GM12878 (cell line): ENCODE data around the gene FOSB. TPM values are rescaled to one million over a fixed set of nuclear protein-coding genes. Genes with fewer than 3 reads are reported as not detected.
A peak's percentile ranks its signal among the peaks of the same experiment; 100 is the strongest.

Source experiments
- ATAC-seq: fragments of 200-7000 bp; cut with Tn5 transposase; 3 replicates; pipeline ENCODE4 v1.9.1; 2020; ENCODE audit warnings: mild to moderate bottlenecking, moderate library complexity
- BruUV-seq: library from RNA; stranded (reverse); fragments of 400-500 nt; replicated peaks from 2 replicates; lab custom pipeline; 2021; lab: Mats Ljungman, UMichigan
- CTCF ChIA-PET: fragments of 300-600 bp; sonication (Branson Sonifier 250); formaldehyde crosslinking; extraction: SDS; loops from one replicate; lab custom pipeline; 2021; ENCODE audit warnings: inconsistent platforms; lab: Yijun Ruan, JAX
- POLR2A ChIA-PET: fragments of 350-600 bp; formaldehyde crosslinking; extraction: SDS; loops from one replicate; lab custom pipeline; 2021; ENCODE audit warnings: inconsistent platforms; lab: Charles Lee
- RAD21 ChIA-PET: fragments of 300-600 bp; sonication (Branson Sonifier 250); formaldehyde crosslinking; loops from one replicate; lab custom pipeline; 2023; ENCODE audit warnings: antibody characterized with exemption; ENCODE audit not compliant: unreplicated experiment; lab: Charles Lee
- SMC1A ChIA-PET: fragments of 300-600 bp; sonication (Branson Sonifier 250); formaldehyde crosslinking; loops from one replicate; lab custom pipeline; 2023; ENCODE audit not compliant: unreplicated experiment, uncharacterized antibody; lab: Charles Lee
- DNase-seq: peaks from one replicate; pipeline ENCODE4 v3.0.0-alpha.2; 2011; ENCODE audit warnings: low read depth, low spot score
- FAIRE-seq: peaks from 3 replicates; lab custom pipeline; 2011; peaks lifted over from hg19 to GRCh38; lab: Jason Lieb, UNC
- H2AFZ ChIP-seq: 2 replicates; pipeline ENCODE4 v1.6.0; 2011; ENCODE audit warnings: low read depth, low read length, control low read depth; ENCODE audit not compliant: control insufficient read depth
- H3K27ac ChIP-seq: 2 replicates; pipeline ENCODE4 v1.5.1; 2011; ENCODE audit warnings: control low read depth; ENCODE audit not compliant: control insufficient read depth, insufficient read depth
- H3K27me3 ChIP-seq, 2 experiments: replicated peaks in 1 of 2; 2 replicates each; pipeline versions ENCODE4 v1.6.0 to v1.6.1; 2011; ENCODE audit warnings: low read length in 1 of 2; ENCODE audit not compliant: control insufficient read depth in 2 of 2, insufficient read depth in 2 of 2
- H3K36me3 ChIP-seq, 2 experiments: 2 replicates each; pipeline ENCODE4 v1.5.1; 2011; ENCODE audit warnings: low read length in 1 of 2; ENCODE audit not compliant: control insufficient read depth in 2 of 2, insufficient read depth in 2 of 2
- H3K4me1 ChIP-seq: 2 replicates; pipeline ENCODE4 v1.6.1; 2011; ENCODE audit warnings: mild to moderate bottlenecking, low read length, moderate library complexity, mixed read lengths; ENCODE audit not compliant: control insufficient read depth, insufficient read depth
- H3K4me2 ChIP-seq: 2 replicates; pipeline ENCODE4 v1.6.0; 2011; ENCODE audit warnings: control low read depth; ENCODE audit not compliant: control insufficient read depth, insufficient read depth
- H3K4me3 ChIP-seq: fragments of 200-600 bp; sonication (generic); 2 replicates; pipeline ENCODE4 v1.5.1; 2016
- H3K79me2 ChIP-seq: 2 replicates; pipeline ENCODE4 v1.6.0; 2011; ENCODE audit warnings: low read length; ENCODE audit not compliant: control insufficient read depth, insufficient read depth
- H3K9ac ChIP-seq: 2 replicates; pipeline ENCODE4 v1.8.0; 2011; ENCODE audit warnings: low read length, control low read depth, mixed read lengths; ENCODE audit not compliant: control insufficient read depth, insufficient read depth
- H3K9me3 ChIP-seq: replicated peaks from 3 replicates; pipeline ENCODE4 v1.5.1; 2011; ENCODE audit warnings: mild to moderate bottlenecking, low read length; ENCODE audit not compliant: control insufficient read depth, insufficient read depth
- H4K20me1 ChIP-seq: 2 replicates; pipeline ENCODE4 v1.6.0; 2011; ENCODE audit not compliant: control insufficient read depth, insufficient read depth
- ELK1 ChIP-seq: IDR thresholded peaks from 2 replicates; pipeline ENCODE4 v1.6.1; 2012; ENCODE audit warnings: low read depth, low read length, improper control_type of control experiment
- GATAD2B ChIP-seq: fragments of 450-650 bp; conservative IDR thresholded peaks from 2 replicates; pipeline ENCODE4 v1.6.1; 2017; ENCODE audit warnings: low read depth, mild to moderate bottlenecking, moderate library complexity
- HDGF ChIP-seq: fragments of 450-650 bp; IDR thresholded peaks from 2 replicates; pipeline ENCODE4 v1.6.1; 2016; ENCODE audit warnings: antibody characterized with exemption
- IKZF2 ChIP-seq, 2 experiments: fragments of 450-650 bp; IDR thresholded peaks; 2 replicates each; pipeline ENCODE4 v1.6.1; 2017; ENCODE audit warnings: mild to moderate bottlenecking in 2 of 2, moderate library complexity in 2 of 2
- NR2F1 ChIP-seq: fragments of 450-650 bp; conservative IDR thresholded peaks from 2 replicates; pipeline ENCODE4 v1.6.1; 2017; ENCODE audit warnings: mild to moderate bottlenecking
- PAX5 ChIP-seq: IDR thresholded peaks from 2 replicates; pipeline ENCODE4 v1.6.1; 2011; ENCODE audit warnings: low read depth, low read length, borderline replicate concordance
- RAD21 ChIP-seq: IDR thresholded peaks from 2 replicates; pipeline ENCODE4 v1.6.1; 2011; ENCODE audit warnings: mild to moderate bottlenecking, low read depth, low read length, moderate library complexity; ENCODE audit not compliant: insufficient read depth
- RUNX3 ChIP-seq: IDR thresholded peaks from 2 replicates; pipeline ENCODE4 v1.6.1; 2012; ENCODE audit warnings: low read length, inconsistent platforms
- SIN3A ChIP-seq: IDR thresholded peaks from 2 replicates; pipeline ENCODE4 v1.6.1; 2012; ENCODE audit warnings: low read depth, low read length, improper control_type of control experiment
- SPI1 ChIP-seq: IDR thresholded peaks from 2 replicates; pipeline ENCODE4 v1.6.1; 2011; ENCODE audit warnings: low read depth, mild to moderate bottlenecking, low read length, moderate library complexity, borderline replicate concordance; ENCODE audit not compliant: insufficient read depth
- SREBF1 ChIP-seq: IDR thresholded peaks from 2 replicates; pipeline ENCODE4 v1.6.1; 2012; ENCODE audit warnings: mild to moderate bottlenecking, low read length
- WRNIP1 ChIP-seq: IDR thresholded peaks from 2 replicates; pipeline ENCODE4 v1.6.1; 2011; ENCODE audit warnings: low read depth, low read length, improper control_type of control experiment, borderline replicate concordance
- YY1 ChIP-seq: IDR thresholded peaks from 2 replicates; pipeline ENCODE4 v1.6.1; 2011; ENCODE audit warnings: low read depth, mild to moderate bottlenecking, low read length
- ZNF207 ChIP-seq: fragments of 450-650 bp; IDR thresholded peaks from 2 replicates; pipeline ENCODE4 v1.6.1; 2014; ENCODE audit warnings: antibody characterized with exemption, mild to moderate bottlenecking, borderline replicate concordance
- WGBS: methylation state at CpG from one replicate; pipeline ENCODE4 v1.1.6; 2016; ENCODE audit warnings: low lambda C conversion rate; ENCODE audit not compliant: insufficient replicate concordance, insufficient coverage; ENCODE audit errors: missing lambda C conversion rate; 5-methylcytosine and 5-hydroxymethylcytosine counted together
- in situ Hi-C: fragments of 300-500 bp; cut with MboI; formaldehyde crosslinking; loops from 9 replicates; pipeline ENCODE4 v1.14.3; 2018; ENCODE audit warnings: mixed read lengths
- intact Hi-C: fragments of 100-400 bp; cut with micrococcal nuclease; formaldehyde crosslinking; loops from one replicate; pipeline ENCODE4 v1.14.2; 2022; ENCODE audit not compliant: unreplicated experiment
- polyA plus RNA-seq, 11 experiments: library from polyadenylated mRNA; depleted of rRNA in 4 of 11; unstranded in 6 of 11; stranded (reverse) in 5 of 11; fragments of >200 nt; fragmentation: Nextera tagmentation in 4 of 11; fragmentation: Illumina TruSeq in 1 of 11; extraction: Ambion mirVana in 4 of 11; extraction: Trizol in 1 of 11; gene quantifications; 1 replicate in 1 of 11; 2 replicates in 10 of 11; pipeline versions ENCODE4 v1.2.1 to v1.2.3, GENCODE V29; 2011 to 2016; ENCODE audit warnings: inconsistent platforms in 2 of 11, missing spikeins in 2 of 11, low read depth in 1 of 11
- total RNA-seq, 4 experiments: library from RNA; depleted of rRNA in 3 of 4; stranded (reverse); fragments of >200 nt in 3 of 4; fragmentation: Illumina TruSeq in 1 of 4; extraction: Trizol in 1 of 4; gene quantifications; 2 replicates each; pipeline versions ENCODE4 v1.2.1 to v1.2.3, GENCODE V29; 2013 to 2021
- TF ChIP-seq, protein P1 (sequence below): fragments of 450-650 bp; IDR thresholded peaks from 2 replicates; pipeline ENCODE4 v1.6.1; 2017; ENCODE audit warnings: mild to moderate bottlenecking, moderate library complexity
- TF ChIP-seq, protein P2 (sequence below): IDR thresholded peaks from 2 replicates; pipeline ENCODE4 v1.6.1; 2011; ENCODE audit warnings: mild to moderate bottlenecking, low read depth, low read length, moderate library complexity; ENCODE audit not compliant: insufficient replicate concordance

FOSB gene
- total and polyA plus RNA-seq, 10 of the 15 experiments (the other 5 are each of a cell fraction or from before 2014, with no cell fraction given): 0.06 to 0.56 (median 0.26) TPM

DNA sequence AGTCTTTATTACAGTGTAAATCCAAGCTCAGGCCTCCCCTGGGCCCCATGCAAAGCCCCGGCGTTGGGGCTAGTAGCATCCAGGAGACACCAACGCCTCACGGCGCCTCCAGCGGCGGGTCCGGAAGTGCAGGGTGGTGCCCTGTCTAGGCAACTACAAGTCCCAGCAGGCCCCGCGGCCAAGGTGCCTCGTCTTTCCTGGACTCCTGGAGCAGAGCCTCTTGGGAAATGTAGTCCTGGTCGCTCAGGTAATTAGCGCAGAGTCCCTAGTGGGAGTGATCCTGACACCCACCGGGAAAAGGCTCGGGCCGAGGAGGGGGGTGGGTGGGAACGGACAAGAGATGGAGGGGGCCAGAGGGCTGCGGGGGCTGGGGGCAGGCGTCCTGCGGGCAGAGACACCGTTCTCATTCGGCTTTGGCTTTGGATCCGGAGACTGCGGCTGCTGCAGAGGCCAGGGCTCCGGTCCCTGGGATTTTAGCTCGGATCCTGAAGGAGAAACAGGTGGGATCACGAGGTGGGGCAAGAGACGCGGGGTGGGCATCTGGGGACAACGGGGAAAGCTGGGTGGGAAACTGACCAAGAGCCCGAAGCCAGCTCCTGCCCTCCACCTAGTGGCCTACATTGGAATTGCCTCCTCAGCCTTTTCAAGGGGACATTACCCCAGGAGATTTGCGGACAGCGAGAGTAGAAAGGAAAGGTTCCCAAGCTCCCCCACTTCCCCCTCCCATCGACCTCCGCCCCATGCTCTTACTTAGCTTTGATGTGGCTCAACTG is 17.7 kb downstream of the FOSB start:
- no peaks in the 10 kb centered on the region for H3K27me3 ChIP-seq
- 0 out of 2 replicates have a peak, but pooled peaks cover 3% of the 10 kb centered on the region for H3K4me1 ChIP-seq
- intact Hi-C loops: loop anchor here (10.0 kb wide), 1 partner anchor 391 kb away; the partner anchor contains the start of gene PPP1R37
- no peaks in the 10 kb centered on the region for H3K36me3 ChIP-seq
- in situ Hi-C loops: no loop called here
- H3K79me2 ChIP-seq: no peaks in the 10 kb centered on the region
- ATAC-seq: peak; percentile 99
- peak overlapping the region; percentile 96 for H2AFZ ChIP-seq
- DNase-seq: peak; percentile 71
- peak overlapping the region; percentile 57 for H3K4me2 ChIP-seq
- ChIA-PET POLR2A (interaction anchor here (0.6 to 2.6 kb wide), 9 partner anchors 11 to 223 kb away, joined by 3 to 17 read pairs (median 6); partner anchors contain the start of gene RTN2), CTCF (interaction anchor here (0.6 to 4.1 kb wide), 49 partner anchors 12 to 509 kb away, joined by 3 to 65 read pairs (median 5); partner anchors contain the start of genes EML2, ERCC1, FOSB and PPM1N), RAD21 (interaction anchor here (0.7 to 2.4 kb wide), 17 partner anchors 10 to 207 kb away, joined by 3 to 38 read pairs (median 4); partner anchors contain the start of genes EML2 and QPCTL), SMC1A (interaction anchor here (0.6 to 2.7 kb wide), 18 partner anchors 9 to 1699 kb away, joined by 3 to 16 read pairs (median 4); no protein-coding TSS in a partner anchor)
- peak overlapping the region; percentile 74 for H3K4me3 ChIP-seq
- H4K20me1 ChIP-seq: no peaks in the 10 kb centered on the region
- 0 out of 2 replicates have a peak overlapping the region, but pooled peaks have one; percentile 40 for H3K27ac ChIP-seq
- H3K9ac ChIP-seq: peak overlapping the region; percentile 40; the same call in 1 of the 2 replicates
- peak; percentile 94 for FAIRE-seq
- 2% methylated on average over 28 of the region's 35 CpGs for WGBS
- no peaks in the 10 kb centered on the region for H3K9me3 ChIP-seq
- no TSS peak for BruUV-seq
- TF ChIP-seq YY1 (0 out of 2 replicates have a peak, but pooled peaks have one; percentile 48), IKZF2 (IDR thresholded peaks at IDR 0.05) (no peak), RAD21 (peak; percentile 60), PAX5 (no peak), SPI1 (peak; percentile 28; the same call in 1 of the 2 replicates), ELK1 (peak; percentile 91), HDGF (no peak), RUNX3 (no peak; the same call in none of the 2 replicates), NR2F1 (no peak), SIN3A (no peak), GATAD2B (0 out of 2 replicates have a peak, but pooled peaks have one; percentile 12), WRNIP1 (no peak), SREBF1 (peak; percentile 86), ZNF207 (0 out of 2 replicates have a peak, but pooled peaks have one; percentile 35)
- TF ChIP-seq, protein P1, sequence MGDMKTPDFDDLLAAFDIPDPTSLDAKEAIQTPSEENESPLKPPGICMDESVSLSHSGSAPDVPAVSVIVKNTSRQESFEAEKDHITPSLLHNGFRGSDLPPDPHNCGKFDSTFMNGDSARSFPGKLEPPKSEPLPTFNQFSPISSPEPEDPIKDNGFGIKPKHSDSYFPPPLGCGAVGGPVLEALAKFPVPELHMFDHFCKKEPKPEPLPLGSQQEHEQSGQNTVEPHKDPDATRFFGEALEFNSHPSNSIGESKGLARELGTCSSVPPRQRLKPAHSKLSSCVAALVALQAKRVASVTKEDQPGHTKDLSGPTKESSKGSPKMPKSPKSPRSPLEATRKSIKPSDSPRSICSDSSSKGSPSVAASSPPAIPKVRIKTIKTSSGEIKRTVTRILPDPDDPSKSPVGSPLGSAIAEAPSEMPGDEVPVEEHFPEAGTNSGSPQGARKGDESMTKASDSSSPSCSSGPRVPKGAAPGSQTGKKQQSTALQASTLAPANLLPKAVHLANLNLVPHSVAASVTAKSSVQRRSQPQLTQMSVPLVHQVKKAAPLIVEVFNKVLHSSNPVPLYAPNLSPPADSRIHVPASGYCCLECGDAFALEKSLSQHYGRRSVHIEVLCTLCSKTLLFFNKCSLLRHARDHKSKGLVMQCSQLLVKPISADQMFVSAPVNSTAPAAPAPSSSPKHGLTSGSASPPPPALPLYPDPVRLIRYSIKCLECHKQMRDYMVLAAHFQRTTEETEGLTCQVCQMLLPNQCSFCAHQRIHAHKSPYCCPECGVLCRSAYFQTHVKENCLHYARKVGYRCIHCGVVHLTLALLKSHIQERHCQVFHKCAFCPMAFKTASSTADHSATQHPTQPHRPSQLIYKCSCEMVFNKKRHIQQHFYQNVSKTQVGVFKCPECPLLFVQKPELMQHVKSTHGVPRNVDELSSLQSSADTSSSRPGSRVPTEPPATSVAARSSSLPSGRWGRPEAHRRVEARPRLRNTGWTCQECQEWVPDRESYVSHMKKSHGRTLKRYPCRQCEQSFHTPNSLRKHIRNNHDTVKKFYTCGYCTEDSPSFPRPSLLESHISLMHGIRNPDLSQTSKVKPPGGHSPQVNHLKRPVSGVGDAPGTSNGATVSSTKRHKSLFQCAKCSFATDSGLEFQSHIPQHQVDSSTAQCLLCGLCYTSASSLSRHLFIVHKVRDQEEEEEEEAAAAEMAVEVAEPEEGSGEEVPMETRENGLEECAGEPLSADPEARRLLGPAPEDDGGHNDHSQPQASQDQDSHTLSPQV: no peak
- TF ChIP-seq, protein P2, sequence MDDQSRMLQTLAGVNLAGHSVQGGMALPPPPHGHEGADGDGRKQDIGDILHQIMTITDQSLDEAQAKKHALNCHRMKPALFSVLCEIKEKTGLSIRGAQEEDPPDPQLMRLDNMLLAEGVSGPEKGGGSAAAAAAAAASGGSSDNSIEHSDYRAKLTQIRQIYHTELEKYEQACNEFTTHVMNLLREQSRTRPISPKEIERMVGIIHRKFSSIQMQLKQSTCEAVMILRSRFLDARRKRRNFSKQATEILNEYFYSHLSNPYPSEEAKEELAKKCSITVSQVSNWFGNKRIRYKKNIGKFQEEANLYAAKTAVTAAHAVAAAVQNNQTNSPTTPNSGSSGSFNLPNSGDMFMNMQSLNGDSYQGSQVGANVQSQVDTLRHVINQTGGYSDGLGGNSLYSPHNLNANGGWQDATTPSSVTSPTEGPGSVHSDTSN: no peak
